HG03108 (cell line): ENCODE data around the gene ACCS.

Experiments used
- ATAC-seq: cut with Tn5 transposase; IDR thresholded peaks from one replicate; pipeline ENCODE4 v1.9.1; 2021; ENCODE audit warnings: moderate library complexity; ENCODE audit not compliant: unreplicated experiment

Gene ACCS

DNA sequence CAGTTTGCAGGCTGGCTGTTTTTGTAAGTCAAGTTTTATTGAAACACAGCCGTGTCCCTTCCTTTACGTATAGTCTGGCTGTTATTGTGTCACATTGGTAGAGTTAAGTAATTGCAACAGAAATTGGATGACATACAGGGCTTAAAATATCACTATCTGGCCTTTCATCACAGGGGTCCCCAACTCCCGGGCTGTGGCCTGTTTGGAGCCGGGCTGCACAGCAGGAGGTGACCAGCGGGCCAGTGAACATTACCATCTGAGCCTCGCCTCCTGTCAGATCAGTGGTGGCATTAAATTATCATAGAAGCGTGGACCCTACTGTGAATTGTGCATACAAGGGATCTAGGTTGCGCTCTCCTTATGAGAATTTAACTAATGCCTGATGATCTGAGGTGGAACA lies 61.1 kb downstream of the ACCS start:
- no peak for ATAC-seq

DNA sequence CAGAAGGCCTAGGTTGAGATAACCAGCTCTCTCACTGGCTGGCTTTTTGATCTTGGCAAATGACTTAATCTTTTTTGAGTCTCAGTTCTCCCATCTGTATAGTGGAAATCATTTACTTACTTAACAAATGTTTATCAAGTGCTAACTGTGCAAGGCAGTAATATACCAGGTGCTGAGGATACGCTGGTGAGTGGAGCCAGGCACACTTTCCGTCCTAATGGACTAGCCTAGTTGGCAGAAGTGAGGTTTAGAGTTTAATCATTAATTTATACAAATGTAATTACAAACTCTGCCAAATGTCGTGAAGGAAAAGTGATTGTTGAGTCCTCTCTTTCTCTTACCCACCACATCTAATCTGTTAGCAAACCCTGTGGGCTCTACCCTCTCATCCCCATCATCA lies 62.7 kb downstream of the ACCS start:
- no peak for ATAC-seq

- ATAC-seq = no peak
Measured at GRCh38 chr11:44130751-44131150, 64.7 kb downstream of the ACCS start.

DNA sequence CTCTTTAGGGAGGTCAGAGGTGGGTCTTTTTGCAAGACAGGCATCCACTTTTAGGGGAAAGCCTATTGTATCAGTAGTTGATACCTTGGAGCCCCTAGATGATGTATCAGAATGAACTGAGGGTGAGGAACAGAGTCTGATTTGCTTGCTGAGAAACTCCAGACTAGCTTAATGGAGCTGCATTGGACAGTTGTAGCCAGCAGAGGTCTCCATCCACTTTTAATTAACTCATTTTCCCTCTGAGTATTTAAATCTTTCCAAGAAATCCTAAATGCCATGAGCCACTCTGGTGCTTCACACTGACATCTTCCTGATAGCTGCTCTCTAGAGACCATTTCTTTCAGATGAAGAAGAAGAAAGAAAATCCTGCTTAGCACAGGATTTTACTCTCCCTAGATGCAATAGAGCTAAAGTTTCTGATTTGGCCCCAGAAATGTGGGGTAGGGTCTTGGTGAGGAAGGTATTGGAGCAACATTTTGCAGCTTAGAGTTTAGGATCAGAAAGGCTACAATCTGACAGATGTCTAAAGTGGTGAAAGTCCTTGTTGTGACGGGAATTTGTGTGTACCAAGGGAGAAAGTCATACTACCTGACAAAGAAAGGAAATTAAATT lies 67.4 kb downstream of the ACCS start:
- no peak for ATAC-seq
